Vagina (tissue), 2 donors: ENCODE measurements around the gene NFATC2.

Source experiments
- POLR2A ChIP-seq, 2 donors: fragments of 450-650 bp; IDR thresholded peaks; one replicate each; pipeline ENCODE4 v1.6.1; 2017; ENCODE audit warnings: antibody characterized with exemption in 2 of 2, mild to moderate bottlenecking in 2 of 2, moderate library complexity in 2 of 2
- POLR2AphosphoS5 ChIP-seq, 2 donors: sonication (generic); formaldehyde crosslinking; IDR thresholded peaks; one replicate each; pipeline ENCODE4 v1.9.0; 2017; ENCODE audit warnings: antibody characterized with exemption in 2 of 2, mild to moderate bottlenecking in 2 of 2, low read depth in 1 of 2; ENCODE audit not compliant: insufficient read depth in 1 of 2
- TF ChIP-seq, protein P1 (sequence below), 3 experiments: fragments of 450-650 bp in 2 of 3; fragments of 200-600 bp in 1 of 3; sonication (generic) in 1 of 3; IDR thresholded peaks; one replicate each; pipeline ENCODE4 v1.5.1; 2017 to 2019; ENCODE audit warnings: antibody characterized with exemption in 3 of 3, mild to moderate bottlenecking in 2 of 3, moderate library complexity in 2 of 3

DNA sequence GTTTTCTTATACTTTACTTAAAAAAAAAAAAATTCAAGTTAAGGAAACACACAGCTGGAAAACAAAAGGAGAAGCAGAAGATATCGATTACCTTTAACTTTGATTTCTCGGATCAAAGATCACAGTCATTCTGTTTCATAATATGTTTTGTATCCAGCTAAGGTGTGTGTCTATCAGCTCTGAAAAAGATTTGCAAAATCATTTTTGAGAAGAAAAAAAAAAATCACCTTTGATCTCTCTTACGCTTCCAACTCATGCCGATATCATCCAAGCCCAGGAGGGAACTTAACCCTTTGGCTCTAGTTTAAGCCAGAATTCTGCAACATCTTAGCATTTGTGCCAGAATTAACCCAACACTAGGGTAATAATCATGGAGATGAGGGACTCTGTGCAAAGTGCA is 144.0 kb downstream of the NFATC2 start:
- TF ChIP-seq, protein P1, sequence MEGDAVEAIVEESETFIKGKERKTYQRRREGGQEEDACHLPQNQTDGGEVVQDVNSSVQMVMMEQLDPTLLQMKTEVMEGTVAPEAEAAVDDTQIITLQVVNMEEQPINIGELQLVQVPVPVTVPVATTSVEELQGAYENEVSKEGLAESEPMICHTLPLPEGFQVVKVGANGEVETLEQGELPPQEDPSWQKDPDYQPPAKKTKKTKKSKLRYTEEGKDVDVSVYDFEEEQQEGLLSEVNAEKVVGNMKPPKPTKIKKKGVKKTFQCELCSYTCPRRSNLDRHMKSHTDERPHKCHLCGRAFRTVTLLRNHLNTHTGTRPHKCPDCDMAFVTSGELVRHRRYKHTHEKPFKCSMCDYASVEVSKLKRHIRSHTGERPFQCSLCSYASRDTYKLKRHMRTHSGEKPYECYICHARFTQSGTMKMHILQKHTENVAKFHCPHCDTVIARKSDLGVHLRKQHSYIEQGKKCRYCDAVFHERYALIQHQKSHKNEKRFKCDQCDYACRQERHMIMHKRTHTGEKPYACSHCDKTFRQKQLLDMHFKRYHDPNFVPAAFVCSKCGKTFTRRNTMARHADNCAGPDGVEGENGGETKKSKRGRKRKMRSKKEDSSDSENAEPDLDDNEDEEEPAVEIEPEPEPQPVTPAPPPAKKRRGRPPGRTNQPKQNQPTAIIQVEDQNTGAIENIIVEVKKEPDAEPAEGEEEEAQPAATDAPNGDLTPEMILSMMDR (IDR thresholded peaks at IDR 0.05), result no peak
- TF ChIP-seq POLR2A (IDR thresholded peaks at IDR 0.05), result no peak
- no peak for TF ChIP-seq POLR2AphosphoS5 (IDR thresholded peaks at IDR 0.05; ENCODE audit: insufficient read depth in 1 of 2, low read depth in 1 of 2)
